NK-92 (cell line): Measurements from ENCODE around the gene AFP.

Experiments
- DNase-seq: peaks from one replicate; lab custom pipeline; 2025; ENCODE audit not compliant: unreplicated experiment; lab: John Stamatoyannopoulos, UW

Gene AFP

GRCh38 chr4:73413294-73413755, 22.7 kb upstream of the AFP start:
- no peak for DNase-seq

GRCh38 chr4:73414936-73415271, 21.1 kb upstream of the AFP start:
- DNase-seq: no peak

- DNase-seq: no peak
Measured at GRCh38 chr4:73415807-73416238, 20.2 kb upstream of the AFP start.

GRCh38 chr4:73416423-73417087, 19.5 kb upstream of the AFP start:
- DNase-seq: no peak

GRCh38 chr4:73417342-73417741, 18.7 kb upstream of the AFP start:
- no peak for DNase-seq

GRCh38 chr4:73417973-73418372, 18.0 kb upstream of the AFP start:
- no peak for DNase-seq

- no peak for DNase-seq
Measured at GRCh38 chr4:73418677-73419076, 17.3 kb upstream of the AFP start.

GRCh38 chr4:73419106-73420038, 16.6 kb upstream of the AFP start:
- no peak for DNase-seq

GRCh38 chr4:73420615-73421014, 15.4 kb upstream of the AFP start:
- DNase-seq: no peak

GRCh38 chr4:73421708-73422457, 14.1 kb upstream of the AFP start:
- DNase-seq: no peak

GRCh38 chr4:73422458-73422752, 13.6 kb upstream of the AFP start:
- DNase-seq: no peak

- DNase-seq: no peak
Measured at GRCh38 chr4:73423184-73423583, 12.8 kb upstream of the AFP start.

- no peak for DNase-seq
Measured at GRCh38 chr4:73426666-73427065, 9.4 kb upstream of the AFP start.

- no peak for DNase-seq
Measured at GRCh38 chr4:73429118-73429517, 6.9 kb upstream of the AFP start.

GRCh38 chr4:73429826-73430587, 6.0 kb upstream of the AFP start:
- DNase-seq: no peak

GRCh38 chr4:73431813-73432168, 4.2 kb upstream of the AFP start:
- DNase-seq: no peak

- no peak for DNase-seq
Measured at GRCh38 chr4:73432169-73433000, 3.6 kb upstream of the AFP start.

GRCh38 chr4:73433140-73433539, 2.9 kb upstream of the AFP start:
- no peak for DNase-seq

GRCh38 chr4:73434311-73434710, 1.7 kb upstream of the AFP start:
- no peak for DNase-seq
